ENCODE measurements around the gene DFFA.

Gene DFFA

GRCh38 chr1:10497109-10497508, 24.8 kb upstream of the DFFA start:
- Histone ChIP-seq H3K36me3 (peaks cover 0 to 14% (median 0%) of the 10 kb centered on the region in 3 donors), H3K9me3 (no peaks in the 10 kb centered on the region), H3K4me1 (peaks cover 0 to 16% (median 6%) of the 10 kb centered on the region in 4 donors), H3K4me3 (no peak overlapping the region), H3K27ac (no peak overlapping the region), H3K27me3 (no peaks in the 10 kb centered on the region)
- TF ChIP-seq, protein P1, sequence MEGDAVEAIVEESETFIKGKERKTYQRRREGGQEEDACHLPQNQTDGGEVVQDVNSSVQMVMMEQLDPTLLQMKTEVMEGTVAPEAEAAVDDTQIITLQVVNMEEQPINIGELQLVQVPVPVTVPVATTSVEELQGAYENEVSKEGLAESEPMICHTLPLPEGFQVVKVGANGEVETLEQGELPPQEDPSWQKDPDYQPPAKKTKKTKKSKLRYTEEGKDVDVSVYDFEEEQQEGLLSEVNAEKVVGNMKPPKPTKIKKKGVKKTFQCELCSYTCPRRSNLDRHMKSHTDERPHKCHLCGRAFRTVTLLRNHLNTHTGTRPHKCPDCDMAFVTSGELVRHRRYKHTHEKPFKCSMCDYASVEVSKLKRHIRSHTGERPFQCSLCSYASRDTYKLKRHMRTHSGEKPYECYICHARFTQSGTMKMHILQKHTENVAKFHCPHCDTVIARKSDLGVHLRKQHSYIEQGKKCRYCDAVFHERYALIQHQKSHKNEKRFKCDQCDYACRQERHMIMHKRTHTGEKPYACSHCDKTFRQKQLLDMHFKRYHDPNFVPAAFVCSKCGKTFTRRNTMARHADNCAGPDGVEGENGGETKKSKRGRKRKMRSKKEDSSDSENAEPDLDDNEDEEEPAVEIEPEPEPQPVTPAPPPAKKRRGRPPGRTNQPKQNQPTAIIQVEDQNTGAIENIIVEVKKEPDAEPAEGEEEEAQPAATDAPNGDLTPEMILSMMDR (IDR thresholded peaks at IDR 0.05), result no peak
- intact Hi-C loops (cut with DNase I; ENCODE audit: low total_unique reads), result no loop called here
- no peak for DNase-seq

DNA sequence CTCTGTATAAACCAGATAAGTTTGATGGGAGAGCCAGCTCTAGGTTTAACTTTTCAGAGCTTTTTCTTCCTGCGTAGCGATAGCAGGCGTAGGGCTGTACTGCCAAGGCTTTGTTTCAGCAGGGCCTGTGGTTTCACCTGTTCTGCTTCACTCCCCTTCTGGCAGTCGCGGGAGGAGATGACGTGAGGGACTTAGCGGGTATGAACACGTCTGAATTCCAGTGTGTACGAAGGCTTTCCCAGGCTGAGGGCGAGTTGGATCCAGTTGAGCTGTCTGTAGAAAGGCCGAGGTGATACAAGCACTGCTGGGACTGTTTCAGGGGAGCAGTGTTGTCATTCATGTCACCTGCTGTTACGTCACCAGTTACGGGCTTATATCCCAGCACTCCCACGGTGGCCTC, 23.6 kb upstream of the DFFA start:
- TF ChIP-seq, protein P1 (IDR thresholded peaks at IDR 0.05), result no peak
- Histone ChIP-seq H3K4me3 (no peak overlapping the region), H3K27ac (no peak overlapping the region), H3K27me3 (no peaks in the 10 kb centered on the region), H3K36me3 (peaks cover 0 to 18% (median 0%) of the 10 kb centered on the region in 3 donors), H3K9me3 (no peaks in the 10 kb centered on the region), H3K4me1 (peaks cover 0 to 16% (median 6%) of the 10 kb centered on the region in 4 donors)
- no peak for DNase-seq
- intact Hi-C loops (cut with DNase I; ENCODE audit: low total_unique reads), result no loop called here

DNA sequence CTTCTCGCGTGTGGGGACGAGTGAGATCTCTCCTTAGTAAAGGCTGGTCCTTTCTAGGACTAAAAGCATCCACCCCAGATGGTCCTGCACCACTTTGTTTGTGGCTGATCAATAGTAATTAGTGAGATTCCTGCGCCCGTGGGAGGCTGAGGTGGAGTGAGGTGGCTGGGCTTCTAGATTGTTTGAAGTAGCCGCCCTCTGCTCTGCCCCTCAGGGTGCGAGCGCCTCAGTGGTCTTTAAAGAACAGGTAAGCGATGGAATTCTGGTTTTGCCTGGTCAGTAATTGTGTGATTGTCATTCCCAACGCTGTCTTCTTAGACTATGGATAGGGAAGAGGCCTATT, 23.1 kb upstream of the DFFA start:
- TF ChIP-seq, protein P1 (IDR thresholded peaks at IDR 0.05), result no peak
- Histone ChIP-seq H3K9me3 (no peaks in the 10 kb centered on the region), H3K4me3 (peak overlapping the region in 1 of 2 donors; percentile 27), H3K36me3 (peaks cover 0 to 18% (median 0%) of the 10 kb centered on the region in 3 donors), H3K4me1 (peaks cover 0 to 16% (median 6%) of the 10 kb centered on the region in 4 donors), H3K27me3 (no peaks in the 10 kb centered on the region), H3K27ac (no peak overlapping the region)
- no peak for DNase-seq
- intact Hi-C loops (cut with DNase I; ENCODE audit: low total_unique reads), result no loop called here

DNA sequence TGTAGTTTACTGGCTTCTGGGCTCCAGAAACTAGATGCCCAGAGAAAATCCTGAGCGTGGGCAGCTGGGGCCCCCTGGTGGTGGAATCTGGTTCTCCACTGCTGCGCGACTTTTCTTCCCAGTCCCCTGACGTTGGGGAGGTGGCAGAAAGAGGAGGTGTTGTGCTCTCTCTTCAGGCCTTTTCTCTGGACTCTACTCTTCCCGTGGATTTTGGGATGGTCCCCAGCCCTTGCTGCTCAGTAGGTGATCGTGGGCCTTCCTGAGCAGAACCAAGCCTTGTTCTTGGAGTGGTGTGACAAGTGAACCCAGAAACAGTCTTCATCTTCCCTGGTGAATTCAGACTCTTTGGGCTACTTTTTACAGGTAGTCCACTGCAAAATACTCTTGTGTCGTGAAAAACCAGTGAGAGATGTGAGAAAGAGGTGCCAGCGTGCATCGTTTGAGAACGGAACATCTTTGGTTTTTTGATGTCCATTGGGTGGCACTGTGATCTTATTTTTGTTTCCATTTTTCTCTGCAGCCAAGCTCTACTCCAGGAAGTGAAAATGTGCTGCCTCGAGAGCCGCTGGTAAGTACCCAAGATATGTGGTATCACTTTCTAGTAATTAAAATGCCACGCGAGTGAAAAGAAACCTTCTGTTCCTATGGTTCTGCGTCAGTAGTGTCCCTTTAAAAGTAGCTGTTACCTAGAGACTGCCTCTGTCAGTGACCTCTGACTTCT, 22.6 kb upstream of the DFFA start:
- no peaks in the 10 kb centered on the region for H3K9me3 ChIP-seq
- H3K4me3 ChIP-seq, result peak overlapping the region in 1 of 2 donors; percentile 27
- intact Hi-C loops (cut with DNase I; ENCODE audit: low total_unique reads), result loop anchor here (5.0 kb wide), 1 partner anchor 63 kb away; the partner anchor contains the start of gene CENPS
- peak; percentile 40 to 75 for DNase-seq
- H3K27ac ChIP-seq, result no peak overlapping the region
- TF ChIP-seq, protein P1 (IDR thresholded peaks at IDR 0.05), result peak; percentile 86 to 89
- H3K27me3 ChIP-seq, result no peaks in the 10 kb centered on the region
- H3K36me3 ChIP-seq, result peaks cover 0 to 18% (median 0%) of the 10 kb centered on the region in 3 donors
- peaks cover 0 to 16% (median 6%) of the 10 kb centered on the region in 4 donors for H3K4me1 ChIP-seq

GRCh38 chr1:10494418-10494753, 22.1 kb upstream of the DFFA start:
- Histone ChIP-seq H3K4me1 (peaks cover 0 to 16% (median 6%) of the 10 kb centered on the region in 4 donors), H3K4me3 (no peak overlapping the region), H3K36me3 (peaks cover 0 to 18% (median 0%) of the 10 kb centered on the region in 3 donors), H3K27ac (no peak overlapping the region), H3K27me3 (no peaks in the 10 kb centered on the region), H3K9me3 (no peaks in the 10 kb centered on the region)
- TF ChIP-seq, protein P1 (IDR thresholded peaks at IDR 0.05), result no peak
- intact Hi-C loops (cut with DNase I; ENCODE audit: low total_unique reads), result loop anchor here (5.0 kb wide), 1 partner anchor 62 kb away; the partner anchor contains the start of gene CENPS
- DNase-seq, result no peak

Measured in tibial artery (tissue), 4 donors.